ENCODE data around the gene SLAMF8. TPM values are rescaled to one million over a fixed set of nuclear protein-coding genes. Genes with fewer than 3 reads are reported as not detected.
A peak's percentile ranks its signal among the peaks of the same experiment; 100 is the strongest.

Gene SLAMF8
- total RNA-seq, 2 donors from 2014 or later: not detected

GRCh38 chr1:159802111-159802510 is 24.6 kb upstream of the SLAMF8 start, which contains the start of gene FCRL6:
FCRL6 (plus strand) TSS chr1:159802360; CDS start chr1:159802425, 65 bp downstream.
- no peaks in the 10 kb centered on the region for H3K9me3 Mint-ChIP-seq
- no peaks in the 10 kb centered on the region for H3K4me1 ChIP-seq (ENCODE audit: control insufficient read depth, insufficient read depth, low read length)
- H3K27me3 ChIP-seq (ENCODE audit: control insufficient read depth, insufficient read depth, low read length, poor library complexity, severe bottlenecking): peaks cover 29% of the 10 kb centered on the region
- no peaks in the 10 kb centered on the region for H3K9me3 ChIP-seq (ENCODE audit: control insufficient read depth, low read length)
- H3K27ac ChIP-seq (ENCODE audit: low read depth, low read length): no peak within 1 kb of the TSS
- H3K4me3 ChIP-seq (ENCODE audit: low read length): no peak within 1 kb of the TSS
- no peak within 1 kb of the TSS for H3K4me3 Mint-ChIP-seq
- H3K4me1 Mint-ChIP-seq: peaks cover 5% of the 10 kb centered on the region
- H3K27ac Mint-ChIP-seq: no peak within 1 kb of the TSS
- peaks cover 51% of the 10 kb centered on the region for H3K27me3 Mint-ChIP-seq (ENCODE audit: insufficient read depth)
- no peaks in the 10 kb centered on the region for H3K36me3 ChIP-seq (ENCODE audit: control insufficient read depth, insufficient read depth, low read length)
- H3K9ac ChIP-seq (ENCODE audit: extremely low read depth, low read length, poor library complexity, severe bottlenecking): no peak within 1 kb of the TSS
- no peak for DNase-seq
- H3K36me3 Mint-ChIP-seq (ENCODE audit: low read depth): no peaks in the 10 kb centered on the region
- no peak for TF ChIP-seq CTCF (conservative IDR thresholded peaks at IDR 0.05)
- WGBS, 2 experiments (ENCODE audit: insufficient coverage in 1 of 2, insufficient read length in 1 of 2): 93 to 94% methylated on average over 4 to 8 of the region's 8 CpGs

GRCh38 chr1:159803956-159804689 is 22.6 kb upstream of the SLAMF8 start:
- Mint-ChIP-seq H3K27ac (no peak overlapping the region), H3K27me3 (ENCODE audit: insufficient read depth) (peaks cover 55% of the 10 kb centered on the region), H3K4me3 (no peak overlapping the region), H3K36me3 (ENCODE audit: low read depth) (no peaks in the 10 kb centered on the region), H3K9me3 (no peaks in the 10 kb centered on the region), H3K4me1 (peaks cover 5% of the 10 kb centered on the region)
- Histone ChIP-seq H3K27ac (ENCODE audit: low read depth, low read length) (no peak overlapping the region), H3K9ac (ENCODE audit: extremely low read depth, low read length, poor library complexity, severe bottlenecking) (no peak overlapping the region), H3K4me3 (ENCODE audit: low read length) (no peak overlapping the region), H3K27me3 (ENCODE audit: control insufficient read depth, insufficient read depth, low read length, poor library complexity, severe bottlenecking) (peaks cover 28% of the 10 kb centered on the region), H3K36me3 (ENCODE audit: control insufficient read depth, insufficient read depth, low read length) (no peaks in the 10 kb centered on the region), H3K4me1 (ENCODE audit: control insufficient read depth, insufficient read depth, low read length) (no peaks in the 10 kb centered on the region), H3K9me3 (ENCODE audit: control insufficient read depth, low read length) (no peaks in the 10 kb centered on the region)
- DNase-seq: no peak
- TF ChIP-seq CTCF (conservative IDR thresholded peaks at IDR 0.05): peak; percentile 23
- WGBS, 2 experiments (ENCODE audit: insufficient coverage in 1 of 2, insufficient read length in 1 of 2): 85% methylated on average over 3 to 7 of the region's 7 CpGs

- WGBS, 2 experiments (ENCODE audit: insufficient coverage in 1 of 2, insufficient read length in 1 of 2): 88 to 92% methylated on average over 2 of the region's 2 CpGs
- Histone ChIP-seq H3K36me3 (ENCODE audit: control insufficient read depth, insufficient read depth, low read length) (no peaks in the 10 kb centered on the region), H3K27ac (ENCODE audit: low read depth, low read length) (no peak overlapping the region), H3K4me3 (ENCODE audit: low read length) (no peak overlapping the region), H3K9ac (ENCODE audit: extremely low read depth, low read length, poor library complexity, severe bottlenecking) (no peak overlapping the region), H3K27me3 (ENCODE audit: control insufficient read depth, insufficient read depth, low read length, poor library complexity, severe bottlenecking) (peaks cover 36% of the 10 kb centered on the region), H3K9me3 (ENCODE audit: control insufficient read depth, low read length) (no peaks in the 10 kb centered on the region), H3K4me1 (ENCODE audit: control insufficient read depth, insufficient read depth, low read length) (no peaks in the 10 kb centered on the region)
- no peak overlapping the region for H3K4me3 Mint-ChIP-seq
- H3K9me3 Mint-ChIP-seq: no peaks in the 10 kb centered on the region
- TF ChIP-seq CTCF (conservative IDR thresholded peaks at IDR 0.05): no peak
- peaks cover 59% of the 10 kb centered on the region for H3K27me3 Mint-ChIP-seq (ENCODE audit: insufficient read depth)
- peaks cover 5% of the 10 kb centered on the region for H3K4me1 Mint-ChIP-seq
- H3K36me3 Mint-ChIP-seq (ENCODE audit: low read depth): no peaks in the 10 kb centered on the region
- DNase-seq: no peak
- no peak overlapping the region for H3K27ac Mint-ChIP-seq
These were observed 21.7 kb upstream of the SLAMF8 start for GRCh38 chr1:159804924-159805323.

Measured in endodermal cell (in vitro differentiated cells).